ENCODE data around the gene HCFC1. TPM values are rescaled to one million over a fixed set of nuclear protein-coding genes. Genes with fewer than 3 reads are reported as not detected.

HCFC1 gene

GRCh38 chrX:153900831-153901752 lies 70.5 kb downstream of the HCFC1 start:
- Histone ChIP-seq H3K27me3 (ENCODE audit: control insufficient read depth, insufficient read depth, low read length) (peaks cover 5% of the 10 kb centered on the region), H3K9me3 (replicated peaks; ENCODE audit: low read length) (no peaks in the 10 kb centered on the region), H3K9ac (ENCODE audit: low read depth, low read length) (no peak overlapping the region), H3K4me2 (ENCODE audit: low read length) (peak overlapping the region; percentile 59), H3K36me3 (ENCODE audit: insufficient read depth, low read length) (no peaks in the 10 kb centered on the region), H3K4me3 (ENCODE audit: low read length) (no peak overlapping the region), H3K4me1 (ENCODE audit: control insufficient read depth, insufficient read depth, low read length) (peaks cover 21% of the 10 kb centered on the region)

- peaks cover 11% of the 10 kb centered on the region for H3K27me3 ChIP-seq (ENCODE audit: control insufficient read depth, insufficient read depth, low read length)
- H3K4me3 ChIP-seq (ENCODE audit: low read length), result no peak overlapping the region
- peaks cover 21% of the 10 kb centered on the region for H3K4me1 ChIP-seq (ENCODE audit: control insufficient read depth, insufficient read depth, low read length)
- no peaks in the 10 kb centered on the region for H3K9me3 ChIP-seq (replicated peaks; ENCODE audit: low read length)
- no peaks in the 10 kb centered on the region for H3K36me3 ChIP-seq (ENCODE audit: insufficient read depth, low read length)
- no peak overlapping the region for H3K4me2 ChIP-seq (ENCODE audit: low read length)
- H3K9ac ChIP-seq (ENCODE audit: low read depth, low read length), result no peak overlapping the region
Observed at GRCh38 chrX:153897899-153898298, 73.7 kb downstream of the HCFC1 start.

Small RNA genes lying within 50 kb of the gene (small RNA-seq; reads per million reads assigned to genes)
- not detected for gene MIR3202-1

All from skeletal muscle satellite cell (primary cell).